Measurements from ENCODE around the gene SMPD4. TPM values are rescaled to one million over a fixed set of nuclear protein-coding genes. Genes with fewer than 3 reads are reported as not detected.
"Not testable (repeated sequence)": the region's sequence is repeated elsewhere in the genome, so short reads cannot be mapped to it uniquely, and the experiment has no call there.

The SMPD4 gene
- total RNA-seq, 1 experiment from 2014 or later: 32.5 TPM

GRCh38 chr2:130157825-130158514 is 23.4 kb downstream of the SMPD4 start:
- not testable (repeated sequence) for H4K20me1 ChIP-seq (ENCODE audit: insufficient read depth, low read depth, low read length); H3K36me3 ChIP-seq (ENCODE audit: insufficient read depth, low read length); H3K9me2 ChIP-seq (replicated peaks; ENCODE audit: insufficient read depth, low read length); H3K9me3 ChIP-seq (ENCODE audit: low read length); H2AFZ ChIP-seq (ENCODE audit: low read length); H3K79me2 ChIP-seq (ENCODE audit: low read length); H3K27me3 ChIP-seq (ENCODE audit: low read length)
- peak overlapping the region; percentile 50; the same call in 1 of the 2 replicates for H3K9ac ChIP-seq (ENCODE audit: low read length)
- peak overlapping the region; percentile 10; the same call in 1 of the 2 replicates for H3K4me3 ChIP-seq (ENCODE audit: low read length)
- peaks cover 29% of the 10 kb centered on the region for H3K4me1 ChIP-seq (ENCODE audit: low read length)
- H3K27ac ChIP-seq (ENCODE audit: low read length): peak overlapping the region; percentile 95
- DNase-seq: peak; percentile 78
- H3K4me2 ChIP-seq (ENCODE audit: low read depth, low read length, poor library complexity, severe bottlenecking): peak overlapping the region; percentile 37

DNA sequence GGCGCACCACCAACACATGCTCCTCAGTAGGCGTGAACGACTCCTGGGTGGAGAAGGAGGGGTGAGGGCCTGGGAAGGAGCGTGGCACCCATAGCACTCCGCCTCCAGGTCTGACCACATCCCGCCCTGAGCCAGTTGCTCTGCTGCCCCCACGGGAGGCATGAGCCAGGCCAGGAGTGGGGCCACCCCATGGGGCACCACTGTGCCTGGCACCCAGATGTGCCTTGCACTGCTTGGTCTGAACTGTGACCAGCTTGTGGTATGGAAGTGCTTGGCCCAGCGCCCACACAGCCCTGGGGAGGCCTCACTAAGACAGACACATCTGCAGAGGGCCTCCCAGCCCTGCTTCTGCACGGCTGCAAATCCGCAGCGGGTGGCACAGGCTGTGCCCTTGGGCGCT is 24.0 kb downstream of the SMPD4 start:
- H2AFZ ChIP-seq (ENCODE audit: low read length); H3K27me3 ChIP-seq (ENCODE audit: low read length); H4K20me1 ChIP-seq (ENCODE audit: insufficient read depth, low read depth, low read length); H3K9me2 ChIP-seq (replicated peaks; ENCODE audit: insufficient read depth, low read length); H3K79me2 ChIP-seq (ENCODE audit: low read length); H3K4me3 ChIP-seq (ENCODE audit: low read length); H3K9me3 ChIP-seq (ENCODE audit: low read length); H3K36me3 ChIP-seq (ENCODE audit: insufficient read depth, low read length): not testable (repeated sequence)
- peak overlapping the region; percentile 50; the same call in 1 of the 2 replicates for H3K9ac ChIP-seq (ENCODE audit: low read length)
- peak overlapping the region; percentile 95 for H3K27ac ChIP-seq (ENCODE audit: low read length)
- DNase-seq: peak; percentile 80
- H3K4me2 ChIP-seq (ENCODE audit: low read depth, low read length, poor library complexity, severe bottlenecking): peak overlapping the region; percentile 37
- peaks cover 29% of the 10 kb centered on the region for H3K4me1 ChIP-seq (ENCODE audit: low read length)

- no peaks in the 10 kb centered on the region for H3K36me3 ChIP-seq (ENCODE audit: insufficient read depth, low read length)
- H3K27ac ChIP-seq (ENCODE audit: low read length): peak overlapping the region; percentile 95
- no peaks in the 10 kb centered on the region for H3K79me2 ChIP-seq (ENCODE audit: low read length)
- no peaks in the 10 kb centered on the region for H3K27me3 ChIP-seq (ENCODE audit: low read length)
- H3K4me3 ChIP-seq (ENCODE audit: low read length): no peak overlapping the region
- peaks cover 29% of the 10 kb centered on the region for H3K4me1 ChIP-seq (ENCODE audit: low read length)
- no peaks in the 10 kb centered on the region for H3K9me3 ChIP-seq (ENCODE audit: low read length)
- no peak overlapping the region for H3K4me2 ChIP-seq (ENCODE audit: low read depth, low read length, poor library complexity, severe bottlenecking)
- H2AFZ ChIP-seq (ENCODE audit: low read length): no peak overlapping the region
- H3K9me2 ChIP-seq (replicated peaks; ENCODE audit: insufficient read depth, low read length): no peaks in the 10 kb centered on the region
- no peak for DNase-seq
- no peaks in the 10 kb centered on the region for H4K20me1 ChIP-seq (ENCODE audit: insufficient read depth, low read depth, low read length)
- H3K9ac ChIP-seq (ENCODE audit: low read length): peak overlapping the region; percentile 39; the same call in 1 of the 2 replicates
These were observed 24.8 kb downstream of the SMPD4 start for GRCh38 chr2:130156624-130157004.

GRCh38 chr2:130155956-130156623 is 25.3 kb downstream of the SMPD4 start:
- not testable (repeated sequence) for H3K36me3 ChIP-seq (ENCODE audit: insufficient read depth, low read length); H3K4me2 ChIP-seq (ENCODE audit: low read depth, low read length, poor library complexity, severe bottlenecking); H3K79me2 ChIP-seq (ENCODE audit: low read length); H3K9me3 ChIP-seq (ENCODE audit: low read length); H3K27me3 ChIP-seq (ENCODE audit: low read length); H3K9ac ChIP-seq (ENCODE audit: low read length); H4K20me1 ChIP-seq (ENCODE audit: insufficient read depth, low read depth, low read length); H2AFZ ChIP-seq (ENCODE audit: low read length); H3K9me2 ChIP-seq (replicated peaks; ENCODE audit: insufficient read depth, low read length); H3K4me3 ChIP-seq (ENCODE audit: low read length)
- DNase-seq: peak; percentile 85
- H3K4me1 ChIP-seq (ENCODE audit: low read length): peaks cover 29% of the 10 kb centered on the region
- H3K27ac ChIP-seq (ENCODE audit: low read length): peak overlapping the region; percentile 95

- no peak overlapping the region for H3K27ac ChIP-seq (ENCODE audit: low read length)
- no peak overlapping the region for H3K4me2 ChIP-seq (ENCODE audit: low read depth, low read length, poor library complexity, severe bottlenecking)
- H3K27me3 ChIP-seq (ENCODE audit: low read length): no peaks in the 10 kb centered on the region
- H3K4me3 ChIP-seq (ENCODE audit: low read length): no peak overlapping the region
- H2AFZ ChIP-seq (ENCODE audit: low read length): no peak overlapping the region
- H3K9me3 ChIP-seq (ENCODE audit: low read length): no peaks in the 10 kb centered on the region
- H3K4me1 ChIP-seq (ENCODE audit: low read length): peaks cover 29% of the 10 kb centered on the region
- no peaks in the 10 kb centered on the region for H4K20me1 ChIP-seq (ENCODE audit: insufficient read depth, low read depth, low read length)
- no peak for DNase-seq
- H3K9me2 ChIP-seq (replicated peaks; ENCODE audit: insufficient read depth, low read length): no peaks in the 10 kb centered on the region
- no peak overlapping the region for H3K9ac ChIP-seq (ENCODE audit: low read length)
- H3K79me2 ChIP-seq (ENCODE audit: low read length): no peaks in the 10 kb centered on the region
- H3K36me3 ChIP-seq (ENCODE audit: insufficient read depth, low read length): no peaks in the 10 kb centered on the region
These were observed 26.3 kb downstream of the SMPD4 start for GRCh38 chr2:130154773-130155765.

DNA sequence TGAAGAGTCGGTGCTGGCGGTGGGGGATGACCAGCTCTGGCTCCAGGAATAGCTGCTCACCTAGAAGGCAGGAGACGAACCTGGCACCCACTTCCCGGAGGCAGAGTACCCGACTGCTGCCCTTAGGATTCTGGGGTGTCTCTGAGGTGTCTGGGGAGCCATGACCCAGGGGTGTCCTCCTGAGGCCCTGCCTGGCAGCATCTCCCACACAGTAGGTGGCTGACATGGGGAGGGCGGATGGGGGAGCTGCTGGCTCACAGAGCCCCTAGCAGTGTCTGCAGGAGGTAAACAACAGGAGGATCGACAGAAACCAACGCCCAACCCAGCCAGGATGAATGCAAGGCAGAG is 27.0 kb downstream of the SMPD4 start:
- H3K27me3 ChIP-seq (ENCODE audit: low read length); H4K20me1 ChIP-seq (ENCODE audit: insufficient read depth, low read depth, low read length); H3K36me3 ChIP-seq (ENCODE audit: insufficient read depth, low read length); H3K27ac ChIP-seq (ENCODE audit: low read length); H3K4me3 ChIP-seq (ENCODE audit: low read length); DNase-seq; H3K9ac ChIP-seq (ENCODE audit: low read length); H3K4me2 ChIP-seq (ENCODE audit: low read depth, low read length, poor library complexity, severe bottlenecking); H3K9me3 ChIP-seq (ENCODE audit: low read length); H3K79me2 ChIP-seq (ENCODE audit: low read length); H2AFZ ChIP-seq (ENCODE audit: low read length); H3K9me2 ChIP-seq (replicated peaks; ENCODE audit: insufficient read depth, low read length): not testable (repeated sequence)
- H3K4me1 ChIP-seq (ENCODE audit: low read length): peaks cover 29% of the 10 kb centered on the region

- H3K4me1 ChIP-seq (ENCODE audit: low read length): peaks cover 32% of the 10 kb centered on the region
- not testable (repeated sequence) for H3K9me2 ChIP-seq (replicated peaks; ENCODE audit: insufficient read depth, low read length); H2AFZ ChIP-seq (ENCODE audit: low read length); H3K4me2 ChIP-seq (ENCODE audit: low read depth, low read length, poor library complexity, severe bottlenecking); H3K9me3 ChIP-seq (ENCODE audit: low read length); H4K20me1 ChIP-seq (ENCODE audit: insufficient read depth, low read depth, low read length); H3K9ac ChIP-seq (ENCODE audit: low read length); H3K27me3 ChIP-seq (ENCODE audit: low read length); H3K79me2 ChIP-seq (ENCODE audit: low read length); H3K36me3 ChIP-seq (ENCODE audit: insufficient read depth, low read length); H3K27ac ChIP-seq (ENCODE audit: low read length); DNase-seq; H3K4me3 ChIP-seq (ENCODE audit: low read length)
These were observed 27.5 kb downstream of the SMPD4 start for GRCh38 chr2:130153721-130154422.
